H1 (cell line): ENCODE measurements around the gene FAM174B. TPM values are rescaled to one million over a fixed set of nuclear protein-coding genes. Genes with fewer than 3 reads are reported as not detected.

ENCODE experiments used
- CTCF ChIA-PET: fragments of 300-600 bp; sonication (Branson Sonifier 250); formaldehyde crosslinking; loops from one replicate; lab custom pipeline; 2021; ENCODE audit not compliant: partially characterized antibody; lab: Charles Lee
- POLR2A ChIA-PET: fragments of 300-600 bp; sonication (Branson Sonifier 250); formaldehyde crosslinking; loops from one replicate; lab custom pipeline; 2021; ENCODE audit warnings: inconsistent platforms; ENCODE audit not compliant: partially characterized antibody; lab: Charles Lee
- DNase-seq, 2 experiments: peaks; one replicate each; pipeline versions ENCODE4 v3.0.0 to v3.0.0-alpha.2; 2010 to 2022; ENCODE audit warnings: low spot score in 2 of 2, low read depth in 1 of 2, mixed read lengths in 1 of 2
- FAIRE-seq: peaks from 2 replicates; lab custom pipeline; 2011; peaks lifted over from hg19 to GRCh38; lab: Jason Lieb, UNC
- H2AFZ ChIP-seq: 2 replicates; pipeline ENCODE4 v1.8.1; 2012; ENCODE audit warnings: low read length, inconsistent platforms
- H2AK5ac ChIP-seq: 2 replicates; pipeline ENCODE4 v1.6.1; 2013; ENCODE audit warnings: low read depth, low read length
- H2BK120ac ChIP-seq: replicated peaks from 2 replicates; pipeline ENCODE3; 2013; ENCODE audit warnings: low read depth, low read length, inconsistent platforms
- H2BK12ac ChIP-seq: 2 replicates; pipeline ENCODE4 v1.6.1; 2013; ENCODE audit warnings: low read depth, low read length
- H2BK15ac ChIP-seq: 2 replicates; pipeline ENCODE4 v1.6.1; 2013; ENCODE audit warnings: low read length
- H2BK20ac ChIP-seq: 2 replicates; pipeline ENCODE4 v1.6.1; 2013; ENCODE audit warnings: low read length
- H2BK5ac ChIP-seq: 2 replicates; pipeline ENCODE4 v1.6.1; 2013; ENCODE audit warnings: low read depth, low read length
- H3K14ac ChIP-seq: 2 replicates; pipeline ENCODE4 v1.6.1; 2013; ENCODE audit warnings: inconsistent platforms; ENCODE audit not compliant: insufficient read length
- H3K18ac ChIP-seq: 2 replicates; pipeline ENCODE4 v1.6.1; 2013; ENCODE audit warnings: low read length; ENCODE audit errors: extremely low read depth
- H3K23ac ChIP-seq: 2 replicates; pipeline ENCODE4 v1.6.1; 2013; ENCODE audit warnings: inconsistent platforms; ENCODE audit not compliant: insufficient read length
- H3K23me2 ChIP-seq: 2 replicates; pipeline ENCODE4 v1.6.1; 2013; ENCODE audit warnings: low read depth, low read length
- H3K27ac ChIP-seq: 2 replicates; pipeline ENCODE4 v1.6.1; 2011; ENCODE audit warnings: low read depth, low read length, inconsistent platforms
- H3K27me3 ChIP-seq, 4 experiments: replicated peaks in 1 of 4; 1 replicate in 1 of 4; 2 replicates in 3 of 4; pipeline versions ENCODE4 v1.6.1 to v1.8.1; 2011 to 2013; ENCODE audit warnings: low read length in 3 of 4, mild to moderate bottlenecking in 3 of 4, inconsistent platforms in 2 of 4, mixed read lengths in 2 of 4, moderate library complexity in 1 of 4; ENCODE audit not compliant: control insufficient read depth in 3 of 4, insufficient read depth in 3 of 4; ENCODE audit errors: extremely low read depth in 1 of 4
- H3K36me3 ChIP-seq, 4 experiments: 2 replicates each; pipeline versions ENCODE4 v1.6.1 to v1.8.1; 2011 to 2013; ENCODE audit warnings: mild to moderate bottlenecking in 4 of 4, low read length in 3 of 4, moderate library complexity in 2 of 4, control low read depth in 1 of 4, inconsistent platforms in 1 of 4; ENCODE audit not compliant: insufficient read depth in 4 of 4, control insufficient read depth in 2 of 4
- H3K4ac ChIP-seq: replicated peaks from 2 replicates; pipeline ENCODE3; 2013; ENCODE audit warnings: low read length, low read depth, mixed read lengths, inconsistent platforms; ENCODE audit not compliant: insufficient read length
- H3K4me1 ChIP-seq, 4 experiments: replicated peaks in 1 of 4; 1 replicate in 1 of 4; 2 replicates in 3 of 4; pipeline versions ENCODE4 v1.6.1 to v1.8.1; 2011 to 2013; ENCODE audit warnings: low read length in 3 of 4, inconsistent platforms in 2 of 4, mixed read lengths in 1 of 4; ENCODE audit not compliant: insufficient read depth in 4 of 4, control insufficient read depth in 3 of 4
- H3K4me2 ChIP-seq, 2 experiments: 2 replicates each; pipeline versions ENCODE4 v1.6.1 to v1.8.1; 2011 to 2013; ENCODE audit warnings: low read depth in 2 of 2, low read length in 2 of 2, control low read depth in 1 of 2, inconsistent platforms in 1 of 2, mild to moderate bottlenecking in 1 of 2; ENCODE audit not compliant: insufficient read depth in 1 of 2
- H3K4me3 ChIP-seq, 4 experiments: fragments of 200-600, 300-600 bp in 1 of 4; sonication (generic), shearing (Covaris generic), sonication (Bioruptor Twin) in 1 of 4; 2 replicates each; pipeline versions ENCODE4 v1.5.1 to v1.8.1; 2011 to 2016; ENCODE audit warnings: low read length in 4 of 4, low read depth in 3 of 4, control low read depth in 2 of 4, inconsistent platforms in 2 of 4, mild to moderate bottlenecking in 2 of 4, mixed read lengths in 1 of 4, moderate library complexity in 1 of 4; ENCODE audit not compliant: insufficient read depth in 2 of 4; ENCODE audit errors: extremely low read depth in 1 of 4
- H3K56ac ChIP-seq: replicated peaks from 2 replicates; pipeline ENCODE3; 2013; ENCODE audit warnings: low read depth, mild to moderate bottlenecking, mixed read lengths, low read length, inconsistent platforms; ENCODE audit not compliant: insufficient read length
- H3K79me1 ChIP-seq: 2 replicates; pipeline ENCODE4 v1.6.1; 2013; ENCODE audit warnings: low read depth, low read length, control low read depth
- H3K79me2 ChIP-seq, 2 experiments: 2 replicates each; pipeline versions ENCODE4 v1.6.1 to v1.8.1; 2012 to 2013; ENCODE audit warnings: low read length in 2 of 2, mild to moderate bottlenecking in 2 of 2, inconsistent platforms in 1 of 2; ENCODE audit not compliant: insufficient read depth in 2 of 2, control insufficient read depth in 1 of 2
- H3K9ac ChIP-seq, 4 experiments: replicated peaks in 1 of 4; 1 replicate in 1 of 4; 2 replicates in 3 of 4; pipeline versions ENCODE4 v1.6.1 to v1.8.1; 2011 to 2013; ENCODE audit warnings: low read depth in 3 of 4, low read length in 3 of 4, control low read depth in 2 of 4, mild to moderate bottlenecking in 2 of 4, moderate library complexity in 2 of 4, inconsistent platforms in 1 of 4; ENCODE audit errors: extremely low read depth in 1 of 4
- H3K9me3 ChIP-seq, 2 experiments: 2 replicates each; pipeline versions ENCODE4 v1.6.1 to v1.8.1; 2012 to 2013; ENCODE audit warnings: mild to moderate bottlenecking in 2 of 2, moderate library complexity in 2 of 2, control low read depth in 1 of 2, inconsistent platforms in 1 of 2, low read depth in 1 of 2, low read length in 1 of 2, mixed read lengths in 1 of 2; ENCODE audit not compliant: insufficient read depth in 2 of 2
- H4K20me1 ChIP-seq, 2 experiments: replicated peaks in 1 of 2; 2 replicates each; pipeline versions ENCODE3 to v1.8.1; 2011 to 2013; ENCODE audit warnings: inconsistent platforms in 2 of 2, low read length in 2 of 2, mild to moderate bottlenecking in 1 of 2; ENCODE audit not compliant: insufficient read depth in 2 of 2, control insufficient read depth in 1 of 2
- H4K5ac ChIP-seq: 2 replicates; pipeline ENCODE4 v1.6.1; 2013; ENCODE audit warnings: low read length, low read depth, mixed read lengths, inconsistent platforms; ENCODE audit not compliant: insufficient read length
- H4K8ac ChIP-seq: 2 replicates; pipeline ENCODE4 v1.8.0; 2013; ENCODE audit warnings: mild to moderate bottlenecking, moderate library complexity, low read length, inconsistent platforms; ENCODE audit not compliant: insufficient read depth; ENCODE audit errors: extremely low read depth
- H4K91ac ChIP-seq: replicated peaks from 2 replicates; pipeline ENCODE3; 2013; ENCODE audit warnings: low read length, mixed read lengths, inconsistent platforms; ENCODE audit not compliant: insufficient read length
- CHD2 ChIP-seq: IDR thresholded peaks from 2 replicates; pipeline ENCODE4 v1.6.1; 2012; ENCODE audit warnings: low read length, improper control_type of control experiment
- GABPA ChIP-seq: IDR thresholded peaks from 2 replicates; pipeline ENCODE4 v1.6.1; 2011; ENCODE audit warnings: mild to moderate bottlenecking, low read length, moderate library complexity, borderline replicate concordance; ENCODE audit not compliant: insufficient read depth
- KDM5A ChIP-seq: fragments of 200-600 bp; IDR thresholded peaks from 2 replicates; pipeline ENCODE4 v1.7.1; 2012; ENCODE audit warnings: mild to moderate bottlenecking, low read length, inconsistent platforms, mixed read lengths
- NRF1 ChIP-seq: IDR thresholded peaks from 2 replicates; pipeline ENCODE4 v1.6.1; 2011; ENCODE audit warnings: mild to moderate bottlenecking, low read depth, low read length, improper control_type of control experiment
- PHF8 ChIP-seq: fragments of 200-600 bp; sonication (generic); conservative IDR thresholded peaks from 2 replicates; pipeline ENCODE4 v1.7.1; 2012; ENCODE audit warnings: low read depth, mild to moderate bottlenecking, inconsistent platforms, low read length, moderate library complexity
- POLR2AphosphoS5 ChIP-seq: IDR thresholded peaks from 2 replicates; pipeline ENCODE4 v1.6.1; 2011; ENCODE audit warnings: low read depth, low read length
- POU5F1 ChIP-seq: IDR thresholded peaks from 2 replicates; pipeline ENCODE4 v1.6.1; 2011; ENCODE audit warnings: low read depth, mild to moderate bottlenecking, low read length, moderate library complexity
- RNF2 ChIP-seq: fragments of 200-900, 300-1000 bp; sonication (generic); IDR thresholded peaks from 2 replicates; pipeline ENCODE4 v1.7.1; 2016; ENCODE audit warnings: borderline replicate concordance, low read depth, mild to moderate bottlenecking, antibody characterized with exemption, low read length; ENCODE audit not compliant: poor library complexity, severe bottlenecking; ENCODE audit errors: missing control alignments
- TCF12 ChIP-seq: IDR thresholded peaks from 2 replicates; pipeline ENCODE4 v1.6.1; 2011; ENCODE audit warnings: low read depth, mild to moderate bottlenecking, low read length
- YY1 ChIP-seq: IDR thresholded peaks from 2 replicates; pipeline ENCODE4 v1.6.1; 2011; ENCODE audit warnings: low read depth, mild to moderate bottlenecking, low read length
- WGBS, 2 experiments: shearing (Covaris generic) in 1 of 2; methylation state at CpG; one replicate each; pipeline versions ENCODE4 v1.1.6 to v1.1.7; 2013 to 2015; ENCODE audit warnings: low lambda C conversion rate in 2 of 2, mixed read lengths in 2 of 2, inconsistent platforms in 1 of 2, low coverage in 1 of 2, missing lambda C conversion rate in 1 of 2; ENCODE audit not compliant: insufficient replicate concordance in 2 of 2, insufficient coverage in 1 of 2, insufficient read length in 1 of 2; ENCODE audit errors: extremely low coverage in 1 of 2, missing lambda C conversion rate in 1 of 2; 5-methylcytosine and 5-hydroxymethylcytosine counted together
- polyA plus RNA-seq, 7 experiments: library from polyadenylated mRNA; depleted of rRNA in 3 of 7; stranded (reverse) in 5 of 7; unstranded in 2 of 7; fragments of >200 nt in 5 of 7; fragments of 200-250 nt in 2 of 7; gene quantifications; 1 replicate in 5 of 7; 2 replicates in 1 of 7; 4 replicates in 1 of 7; pipeline versions ENCODE4 v1.2.1 to v1.2.3, GENCODE V29; 2011 to 2013; ENCODE audit warnings: missing spikeins in 2 of 7, mixed read lengths in 2 of 7
- total RNA-seq: library from RNA; stranded (reverse); fragmentation: NEBNext Ultra II Directional; extraction: Animal tissue kit (Norgen Biotek cat#: 25700); gene quantifications from 2 replicates; pipeline ENCODE4 v1.2.1, GENCODE V29; 2021
- TF ChIP-seq, protein P1 (sequence below): IDR thresholded peaks from 2 replicates; pipeline ENCODE4 v1.6.1; 2012; ENCODE audit warnings: low read length, inconsistent platforms

FAM174B gene
- total and polyA plus RNA-seq, 2 of the 8 experiments (the other 6 are each of a cell fraction or from before 2014, with no cell fraction given) = 9.3 to 35.2 TPM

DNA sequence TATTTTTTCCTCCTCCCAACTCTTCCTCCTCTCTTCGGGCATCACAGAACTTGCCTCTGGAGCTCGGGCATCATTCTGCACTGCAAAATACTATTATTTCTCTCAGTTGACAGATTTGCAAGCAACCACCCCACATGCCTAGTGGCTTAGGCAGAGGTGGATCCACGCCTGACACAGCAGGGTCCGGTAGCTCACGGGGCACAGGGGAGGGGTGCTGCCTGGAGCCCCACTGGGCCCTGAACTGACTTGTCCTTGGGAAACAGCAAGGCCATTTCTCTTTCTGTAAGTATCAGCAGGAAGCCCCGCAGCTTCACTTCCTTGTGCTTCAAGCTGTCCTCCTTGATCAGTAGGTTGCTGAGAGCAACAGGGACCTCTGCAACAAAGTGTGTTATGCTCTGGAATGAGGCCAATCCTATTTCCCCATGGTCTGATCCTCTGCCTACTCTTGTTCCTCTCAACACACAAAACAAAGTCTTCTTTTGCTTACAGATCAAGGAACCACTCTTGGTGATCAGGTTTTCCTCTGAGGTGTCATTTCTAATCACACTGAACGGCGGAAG lies 69.1 kb downstream of the FAM174B start:
- no peak overlapping the region for H3K9ac ChIP-seq
- H3K27ac ChIP-seq = no peak overlapping the region
- WGBS, 2 experiments = 84% methylated on average over 8 of the region's 8 CpGs; no CpG with 5 or more reads in 1 of the 2 experiments
- no peak overlapping the region for H3K4me3 ChIP-seq
- no peak overlapping the region for H3K4ac ChIP-seq
- no peak overlapping the region for H3K56ac ChIP-seq
- H3K4me1 ChIP-seq = no peaks in the 10 kb centered on the region
- no peak overlapping the region for H4K5ac ChIP-seq
- FAIRE-seq (no peak), DNase-seq (no peak)
- 0 out of 2 replicates have a peak overlapping the region, but pooled peaks have one; percentile 2 for H2AFZ ChIP-seq
- no peak overlapping the region for H4K91ac ChIP-seq
- peaks cover 4 to 10% of the 10 kb centered on the region in 2 experiments; a peak in 1 of 4 replicates for H3K9me3 ChIP-seq
- no peak overlapping the region for H2BK5ac ChIP-seq
- no peaks in the 10 kb centered on the region for H4K20me1 ChIP-seq
- H3K79me1 ChIP-seq = no peaks in the 10 kb centered on the region
- no peak for TF ChIP-seq TCF12
- no peak for TF ChIP-seq POLR2AphosphoS5
- no peak for TF ChIP-seq YY1
- TF ChIP-seq CHD2 = no peak
- TF ChIP-seq PHF8 = no peak
- no peak for TF ChIP-seq RNF2
- TF ChIP-seq, protein P1, sequence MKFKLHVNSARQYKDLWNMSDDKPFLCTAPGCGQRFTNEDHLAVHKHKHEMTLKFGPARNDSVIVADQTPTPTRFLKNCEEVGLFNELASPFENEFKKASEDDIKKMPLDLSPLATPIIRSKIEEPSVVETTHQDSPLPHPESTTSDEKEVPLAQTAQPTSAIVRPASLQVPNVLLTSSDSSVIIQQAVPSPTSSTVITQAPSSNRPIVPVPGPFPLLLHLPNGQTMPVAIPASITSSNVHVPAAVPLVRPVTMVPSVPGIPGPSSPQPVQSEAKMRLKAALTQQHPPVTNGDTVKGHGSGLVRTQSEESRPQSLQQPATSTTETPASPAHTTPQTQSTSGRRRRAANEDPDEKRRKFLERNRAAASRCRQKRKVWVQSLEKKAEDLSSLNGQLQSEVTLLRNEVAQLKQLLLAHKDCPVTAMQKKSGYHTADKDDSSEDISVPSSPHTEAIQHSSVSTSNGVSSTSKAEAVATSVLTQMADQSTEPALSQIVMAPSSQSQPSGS = no peak
- no peak for TF ChIP-seq NRF1
- TF ChIP-seq POU5F1 = no peak
- TF ChIP-seq GABPA = no peak
- no peak for TF ChIP-seq KDM5A
- H3K27me3 ChIP-seq = no peaks in the 10 kb centered on the region
- H3K23me2 ChIP-seq = no peaks in the 10 kb centered on the region
- no peak overlapping the region for H2AK5ac ChIP-seq
- no peaks in the 10 kb centered on the region for H3K36me3 ChIP-seq
- no peak overlapping the region for H2BK15ac ChIP-seq
- no peaks in the 10 kb centered on the region for H3K79me2 ChIP-seq
- H3K18ac ChIP-seq = no peak overlapping the region
- H2BK12ac ChIP-seq = no peak overlapping the region
- no peak overlapping the region for H3K23ac ChIP-seq
- H3K14ac ChIP-seq = no peak overlapping the region
- ChIA-PET CTCF (no interaction called here), POLR2A (no interaction called here)
- no peak overlapping the region for H4K8ac ChIP-seq
- H3K4me2 ChIP-seq = no peak overlapping the region
- H2BK120ac ChIP-seq = no peak overlapping the region
- no peak overlapping the region for H2BK20ac ChIP-seq
